Dermis blood vessel endothelial cell (primary cell): Measurements from ENCODE around the gene KANSL1. TPM values are rescaled to one million over a fixed set of nuclear protein-coding genes. Genes with fewer than 3 reads are reported as not detected.

Experiments
- DNase-seq: peaks from one replicate; pipeline ENCODE4 v3.0.0; 2010
- total RNA-seq: library from RNA; depleted of rRNA; stranded (reverse); fragments of >200 nt; gene quantifications from 2 replicates; pipeline ENCODE4 v1.2.3, GENCODE V29; 2014

The KANSL1 gene
- total RNA-seq, 1 donor from 2014 or later = 87.0 TPM

DNA sequence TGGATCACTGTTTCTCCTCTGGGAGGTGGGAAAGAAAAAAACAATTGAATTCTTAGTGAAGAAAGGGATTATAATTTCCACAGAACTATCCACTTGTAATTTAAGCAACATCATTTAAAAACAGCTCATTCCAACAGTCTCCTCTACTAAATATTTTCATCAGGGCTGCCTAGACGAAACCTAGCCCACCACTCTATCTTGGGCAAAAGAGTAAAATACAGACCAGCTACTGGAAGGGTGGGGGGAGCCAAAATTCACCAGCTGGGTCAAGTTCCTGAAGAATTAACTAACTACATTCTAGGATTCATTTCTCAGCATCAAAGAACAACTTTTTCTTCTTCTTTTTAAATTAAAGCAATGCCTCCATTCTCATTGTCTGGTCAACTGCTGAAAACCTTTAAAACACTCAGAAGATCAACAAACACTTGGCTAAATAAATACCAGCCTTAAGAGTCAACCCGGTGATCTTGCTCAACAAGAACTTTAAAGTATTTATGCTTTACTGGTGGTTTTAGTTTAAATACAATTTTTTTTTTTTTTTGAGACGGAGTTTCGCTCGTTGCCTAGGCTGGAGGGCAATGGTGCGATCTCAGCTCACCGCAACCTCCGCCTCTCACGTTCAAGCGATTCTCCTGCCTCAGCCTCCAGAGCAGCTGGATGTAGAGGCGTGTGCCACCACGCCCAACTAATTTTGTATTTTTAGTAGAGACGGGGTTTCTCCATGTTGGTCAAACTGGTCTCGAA is 25.2 kb downstream of the KANSL1 start:
- no peak for DNase-seq

DNA sequence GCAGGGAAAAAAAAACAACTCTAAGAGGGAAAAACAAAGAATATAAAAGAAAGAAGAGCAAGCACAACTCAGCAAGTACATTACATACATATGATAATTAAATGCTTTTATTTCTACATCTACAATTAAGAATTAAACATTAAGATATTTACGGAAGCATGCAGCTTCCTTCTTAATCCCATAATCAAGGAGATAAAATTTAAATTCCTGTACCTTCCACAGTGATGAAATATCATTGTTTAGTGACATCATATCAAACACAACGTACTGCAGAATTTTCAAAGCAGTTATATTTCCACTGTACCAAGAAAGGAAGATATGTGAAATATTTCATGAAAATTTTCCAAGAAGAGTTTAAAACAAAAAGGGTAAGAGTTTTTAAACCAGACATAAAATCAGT is 26.0 kb downstream of the KANSL1 start:
- DNase-seq = no peak

DNA sequence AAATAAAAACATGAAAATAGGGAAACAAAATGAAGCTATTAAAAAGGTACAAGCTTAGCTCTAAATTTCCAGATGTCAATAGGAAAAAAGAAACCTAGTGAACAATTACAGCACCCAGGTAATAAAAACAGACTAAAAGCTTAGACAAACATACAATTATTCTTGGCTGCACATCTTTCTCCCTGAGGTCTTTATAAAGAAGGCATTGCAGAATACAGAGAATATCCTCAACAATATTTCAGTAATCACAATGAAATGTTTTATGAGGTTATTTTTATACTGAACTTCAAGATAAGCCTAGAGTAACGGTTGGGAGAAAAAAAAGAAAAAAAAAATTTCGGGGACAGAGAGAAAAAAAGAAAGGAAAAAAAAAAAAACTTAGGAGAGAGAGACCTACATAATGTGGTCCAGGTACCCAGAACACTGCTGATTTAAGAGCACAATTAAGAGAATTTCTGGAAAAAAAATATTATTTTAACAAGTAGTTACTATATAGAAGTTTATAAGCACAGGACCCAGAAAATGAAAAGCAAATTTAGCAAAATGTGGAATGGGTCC is 26.5 kb downstream of the KANSL1 start:
- no peak for DNase-seq

DNA sequence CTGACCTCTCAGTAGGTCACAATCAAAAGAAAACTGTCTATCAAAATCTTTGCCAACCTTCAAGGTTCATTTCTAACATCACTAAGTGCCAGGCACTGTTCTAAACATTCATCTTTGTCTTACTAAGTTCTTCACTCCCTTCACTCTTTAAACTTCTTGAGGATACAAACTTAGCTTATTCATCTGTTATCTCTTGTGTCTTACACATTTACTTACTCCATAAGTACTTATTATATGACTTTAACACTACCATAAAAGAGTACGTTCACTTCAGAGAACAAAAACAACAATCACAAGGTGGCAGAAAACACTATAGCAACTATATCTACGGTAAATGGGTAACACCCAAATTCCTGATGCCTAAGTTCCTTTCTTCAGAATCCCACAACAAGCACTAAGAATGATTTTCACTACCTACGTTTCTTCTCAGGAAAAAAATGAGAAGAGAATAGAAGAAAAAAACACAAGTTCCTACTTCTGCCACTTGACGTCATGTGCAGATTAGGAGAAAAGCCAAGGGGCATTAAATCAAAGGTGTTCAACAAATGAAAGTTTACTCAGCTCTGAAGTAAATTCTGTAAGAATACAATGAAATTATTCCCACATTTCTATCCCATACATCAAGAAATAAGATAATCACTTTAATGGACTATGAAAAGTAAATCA is 29.2 kb downstream of the KANSL1 start:
- no peak for DNase-seq

DNA sequence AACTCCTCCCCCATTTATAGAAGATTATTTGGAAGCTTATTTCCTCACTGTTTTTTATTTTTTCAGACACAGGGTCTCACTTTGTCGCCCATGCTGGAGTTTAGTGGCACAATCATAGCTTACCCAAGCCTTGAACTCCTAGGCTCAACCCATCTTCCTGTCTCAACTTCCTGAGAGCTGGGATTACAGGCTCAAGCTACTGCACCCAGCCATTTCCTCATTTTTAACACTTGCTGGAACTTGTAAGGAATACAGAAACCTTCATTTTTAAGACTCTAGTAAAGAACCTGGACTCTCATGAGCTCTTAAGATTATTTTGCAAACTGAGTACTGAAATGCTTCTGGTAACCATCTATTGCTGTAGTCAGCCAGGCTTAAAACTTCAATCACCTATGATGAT is 29.9 kb downstream of the KANSL1 start:
- peak; percentile 22 for DNase-seq

DNA sequence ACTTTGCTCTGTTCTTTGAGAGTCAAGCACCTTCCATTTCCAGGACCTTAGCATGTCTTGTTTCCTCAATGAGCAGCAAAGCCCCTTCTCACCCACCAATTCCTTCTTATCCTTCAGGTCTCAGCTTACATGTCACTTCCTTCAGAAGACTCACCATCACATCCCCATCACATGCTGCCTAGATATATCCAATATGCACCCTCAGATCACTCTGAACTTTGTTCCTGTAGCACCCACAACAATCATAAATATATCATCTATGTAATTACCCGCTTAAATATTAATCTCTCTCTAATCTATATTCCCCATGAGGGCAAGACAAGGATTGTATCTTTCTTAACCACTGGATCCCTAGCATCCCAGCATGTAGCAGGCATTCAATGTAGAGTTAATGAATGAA is 30.4 kb downstream of the KANSL1 start:
- DNase-seq = no peak

DNA sequence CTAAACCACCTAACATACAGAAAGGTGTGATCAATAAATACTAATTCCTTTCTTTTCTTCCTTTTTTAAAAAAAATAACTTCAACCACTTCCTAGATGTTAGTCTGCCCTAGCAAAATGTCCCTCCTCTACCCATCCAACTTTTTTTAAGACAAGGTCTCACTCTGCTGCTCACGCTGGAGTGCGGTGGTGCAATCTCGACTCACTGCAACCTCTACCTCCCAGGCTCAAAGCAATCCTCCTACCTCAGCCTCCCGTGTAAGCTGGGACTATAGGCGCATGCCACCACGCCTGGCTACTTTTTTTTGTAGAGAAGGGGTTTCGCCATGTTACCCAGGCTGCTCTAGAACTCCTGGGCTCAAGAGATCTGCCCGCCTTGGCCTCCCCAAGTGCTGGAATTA is 33.1 kb downstream of the KANSL1 start:
- DNase-seq = no peak

DNA sequence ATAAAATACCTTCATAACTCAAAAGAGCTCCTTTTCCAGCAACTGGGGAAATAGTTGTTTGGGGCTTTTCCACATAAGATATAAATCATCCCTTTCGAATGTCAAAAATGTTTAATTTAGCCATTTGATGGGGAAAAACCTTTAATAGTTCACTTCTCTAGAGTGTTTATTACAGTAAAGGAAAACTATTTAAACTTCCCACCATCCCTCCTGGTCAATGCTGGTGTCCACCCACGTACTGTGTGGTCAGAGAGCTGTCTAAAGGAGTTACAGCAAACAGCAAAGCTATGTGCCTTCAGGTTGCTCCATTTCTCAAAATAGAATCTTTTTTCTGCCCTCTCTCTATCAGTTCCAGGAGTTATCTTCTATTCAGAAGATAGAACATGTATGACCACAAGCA is 33.5 kb downstream of the KANSL1 start:
- no peak for DNase-seq

DNA sequence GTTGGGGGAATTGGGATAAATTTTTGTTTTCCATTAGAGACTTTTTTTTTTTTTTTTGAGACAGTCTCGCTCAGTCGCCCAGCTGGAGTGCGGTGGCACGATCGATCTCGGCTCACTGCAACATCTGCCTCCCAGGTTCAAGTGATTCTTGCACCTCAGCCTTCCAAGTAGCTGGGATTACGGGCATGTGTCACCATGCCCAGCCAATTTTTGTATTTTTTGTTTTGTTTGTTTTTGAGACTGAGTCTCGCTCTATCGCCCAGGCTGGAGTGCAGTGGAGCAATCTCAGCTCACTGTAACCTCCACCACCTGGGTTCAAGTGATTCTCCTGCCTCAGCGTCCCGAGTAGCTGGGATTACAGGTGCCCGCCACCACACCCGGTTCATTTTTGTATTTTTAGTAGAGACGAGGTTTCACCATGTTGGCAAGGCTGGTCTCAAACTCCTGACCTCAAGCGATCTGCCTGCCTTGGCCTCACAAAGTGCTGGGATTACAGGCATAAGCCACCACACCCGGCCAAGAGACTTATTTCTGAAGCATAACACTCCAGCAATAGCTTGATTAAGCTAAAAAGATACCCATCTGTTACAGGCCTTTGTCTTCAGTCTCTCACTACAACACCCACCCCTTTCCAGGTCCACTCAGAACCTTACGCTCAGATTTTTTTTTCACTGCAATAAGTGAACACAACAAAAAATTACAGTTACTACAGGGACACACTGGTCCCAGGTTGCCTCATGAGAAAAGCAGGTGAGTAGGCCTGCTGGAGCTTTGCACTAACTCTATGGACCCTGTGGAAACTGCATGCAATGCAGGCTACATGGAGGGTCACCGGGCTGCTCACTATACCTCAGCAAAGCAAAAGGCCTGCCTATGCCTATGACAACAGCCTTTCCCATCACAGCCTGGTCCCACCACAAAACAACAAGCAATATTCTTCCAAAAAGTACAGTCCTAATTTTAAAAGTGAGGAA is 34.6 kb downstream of the KANSL1 start:
- DNase-seq = no peak

DNA sequence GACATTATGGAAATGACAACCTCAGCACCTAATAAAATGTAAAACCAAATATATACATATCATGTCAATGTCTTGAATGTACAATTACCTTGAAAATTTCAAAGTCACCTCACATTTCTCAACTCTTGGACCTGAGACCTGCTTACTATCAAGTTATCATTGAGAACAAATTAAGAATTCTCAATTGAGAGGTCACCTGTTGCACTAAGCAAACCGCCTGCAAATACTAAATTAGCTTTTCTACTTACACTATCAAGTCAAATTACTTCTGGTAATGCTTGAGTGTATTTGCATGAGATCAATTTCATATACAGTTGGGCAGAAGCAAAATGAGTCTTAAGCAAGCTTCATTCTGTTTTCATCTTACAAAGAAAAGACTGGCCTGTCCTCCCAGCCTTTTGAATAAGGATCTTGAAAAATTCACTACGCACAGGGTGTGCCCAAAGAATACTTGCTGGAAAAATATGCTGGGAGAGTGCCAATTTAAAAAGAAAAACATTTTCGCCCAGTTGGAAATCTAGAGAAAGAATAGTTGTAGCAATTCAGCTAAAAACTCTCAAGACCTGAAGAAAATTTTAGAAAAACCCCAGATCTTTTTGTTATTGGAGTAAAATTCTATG is 35.7 kb downstream of the KANSL1 start:
- DNase-seq = peak; percentile 35

DNA sequence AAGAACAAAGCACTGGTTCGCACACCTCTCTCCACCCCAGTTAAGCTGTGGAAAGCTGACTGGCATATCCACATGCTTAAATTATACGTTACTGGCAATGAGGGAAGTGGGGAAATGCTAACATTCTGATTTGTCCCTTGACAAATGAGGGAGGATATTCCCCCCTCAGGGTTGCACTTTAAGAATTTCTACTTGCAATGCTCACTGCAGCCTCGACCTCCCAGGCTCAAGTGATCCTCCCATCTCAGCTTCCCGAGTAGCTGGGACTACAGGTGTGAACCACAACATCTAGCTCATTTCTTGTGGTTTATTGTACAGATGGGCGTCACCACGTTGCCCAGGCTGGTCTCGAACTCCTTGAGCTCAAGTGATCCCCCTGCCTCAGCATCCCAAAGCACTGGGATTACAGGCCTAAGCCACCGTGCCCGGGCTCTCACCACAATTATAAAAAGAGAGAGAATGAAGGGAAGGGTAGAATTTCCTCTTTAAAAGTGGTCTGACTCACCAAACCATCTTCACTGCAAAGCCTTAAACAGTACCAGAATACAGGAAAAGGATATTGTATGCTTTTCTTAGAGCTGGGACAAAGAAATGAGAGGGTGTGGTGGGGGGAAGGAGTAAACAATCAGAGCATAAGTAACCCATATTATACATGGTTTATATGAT is 38.9 kb downstream of the KANSL1 start:
- peak; percentile 67 for DNase-seq

DNA sequence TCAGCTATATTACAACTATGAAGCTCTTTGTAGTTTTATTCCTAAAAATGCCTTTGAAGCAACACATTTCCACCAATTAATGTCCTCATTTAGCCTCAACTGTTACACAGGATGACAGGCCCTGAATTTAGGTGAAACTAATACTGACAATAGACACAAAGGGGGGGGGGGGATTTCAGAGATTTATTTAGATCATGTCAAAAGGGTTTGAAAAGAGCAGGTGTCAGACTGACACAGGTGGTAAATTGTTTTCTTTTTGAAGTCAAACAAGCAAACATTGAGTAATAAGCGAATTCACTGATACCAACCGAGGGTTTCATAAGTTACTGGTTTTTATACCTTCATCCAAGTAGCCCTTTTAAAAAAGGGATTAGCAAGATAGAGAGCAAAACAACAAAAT is 40.8 kb downstream of the KANSL1 start:
- DNase-seq = no peak

DNA sequence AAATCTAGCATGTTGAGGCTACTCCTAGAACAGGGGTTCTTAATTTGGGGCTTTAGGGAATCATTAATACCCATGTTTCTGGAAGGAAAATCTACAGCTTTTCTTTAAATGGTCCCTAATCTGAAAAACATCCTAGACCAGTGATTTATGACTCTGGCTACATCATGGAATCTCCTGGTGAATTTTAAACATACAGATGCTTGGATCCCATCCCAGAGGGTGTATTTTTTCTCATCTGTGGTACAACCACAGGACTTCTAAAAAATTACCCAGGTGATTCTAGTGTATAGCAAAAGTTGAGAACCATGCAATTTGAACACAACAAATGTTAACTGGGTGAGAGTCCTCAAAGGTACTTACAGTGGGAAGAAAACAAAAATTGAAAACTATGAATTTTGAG is 41.5 kb downstream of the KANSL1 start:
- DNase-seq = no peak

DNA sequence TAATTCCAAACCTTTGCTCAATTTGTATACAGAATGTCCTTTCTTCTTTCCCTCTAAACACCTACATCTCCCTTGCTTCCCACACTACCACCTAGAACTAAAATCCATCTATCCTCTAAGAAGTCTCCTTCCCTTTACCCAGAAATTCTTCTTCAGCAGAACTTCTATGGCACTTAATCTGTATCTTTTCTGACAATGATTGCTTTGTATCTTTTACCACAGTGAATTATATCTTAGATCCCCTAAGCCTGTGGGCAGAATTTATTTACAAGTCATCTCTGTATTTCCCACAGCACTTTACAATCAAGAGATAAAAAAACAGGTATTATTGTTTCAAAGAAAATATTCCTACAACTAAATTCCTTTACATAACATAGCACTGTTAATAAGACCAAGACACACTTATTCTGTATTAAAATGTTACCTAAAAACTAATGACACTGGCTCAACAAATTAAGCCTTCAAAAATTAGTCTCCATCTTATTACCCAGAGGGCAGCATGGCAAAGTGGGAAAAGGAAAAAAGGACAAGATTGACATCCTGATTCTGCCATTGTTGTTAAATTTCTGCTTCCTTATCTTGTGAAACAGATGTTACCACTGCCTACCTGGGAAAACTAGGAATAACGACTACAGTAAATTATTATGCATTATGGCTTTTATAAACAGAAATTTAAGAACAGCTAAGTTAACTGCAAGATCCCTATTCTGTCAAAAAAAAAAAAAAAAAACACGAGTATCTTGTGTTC is 42.8 kb downstream of the KANSL1 start:
- DNase-seq = no peak

DNA sequence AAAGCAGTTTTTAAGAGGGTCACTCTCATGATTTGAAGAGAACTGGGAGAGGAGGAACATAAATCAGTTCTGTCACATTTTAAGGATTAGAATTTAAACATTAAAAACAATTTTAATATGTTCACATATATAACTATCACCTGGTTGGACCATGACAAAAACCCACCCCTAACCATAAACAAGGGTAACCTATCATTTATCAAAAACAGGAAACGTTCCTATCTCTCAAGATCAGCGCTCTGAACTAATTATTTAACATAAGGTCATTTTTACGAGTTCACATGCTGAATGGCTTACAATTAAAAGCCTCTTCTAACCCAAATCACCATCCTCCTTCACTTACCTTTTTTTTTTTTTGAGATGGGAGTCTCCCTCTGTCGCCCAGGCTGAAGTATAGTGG is 45.0 kb downstream of the KANSL1 start:
- DNase-seq = no peak

DNA sequence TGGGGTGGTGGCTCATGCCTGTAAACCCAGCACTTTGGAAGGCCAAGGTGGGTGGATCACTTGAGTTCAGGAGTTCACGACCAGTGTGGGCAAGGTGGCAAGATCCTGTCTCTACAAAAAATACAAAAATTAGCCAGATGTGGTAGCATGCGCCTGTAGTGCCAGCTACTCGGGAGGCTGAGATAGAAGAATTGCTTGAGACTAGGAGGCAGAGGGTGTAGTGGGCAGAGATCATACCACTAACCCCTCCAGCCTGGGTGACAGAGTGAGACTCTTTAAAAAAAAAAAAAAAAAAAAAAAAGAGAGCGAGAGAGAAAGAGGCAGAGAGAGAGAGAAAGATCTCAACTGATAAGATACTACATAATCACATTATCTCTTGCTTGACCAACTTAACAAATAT is 45.9 kb downstream of the KANSL1 start:
- no peak for DNase-seq

DNA sequence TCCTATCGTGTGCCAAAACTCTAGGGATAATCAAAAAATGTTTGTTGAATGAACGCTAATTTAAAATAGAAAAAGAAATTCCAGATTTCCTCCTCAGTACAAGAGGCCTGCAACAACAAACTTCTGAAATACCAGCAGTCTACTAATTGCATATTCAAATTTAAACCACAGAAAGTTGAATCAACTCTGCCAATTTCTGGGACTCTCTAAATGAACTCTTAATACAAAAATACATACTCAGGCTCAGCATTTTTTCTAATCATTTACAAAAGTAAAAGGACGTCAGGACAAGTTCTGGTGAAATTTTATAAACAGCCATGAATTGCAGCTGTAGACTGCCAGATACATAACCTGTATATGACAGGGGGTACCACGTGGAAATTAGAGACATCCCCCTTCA is 49.0 kb downstream of the KANSL1 start:
- no peak for DNase-seq

DNA sequence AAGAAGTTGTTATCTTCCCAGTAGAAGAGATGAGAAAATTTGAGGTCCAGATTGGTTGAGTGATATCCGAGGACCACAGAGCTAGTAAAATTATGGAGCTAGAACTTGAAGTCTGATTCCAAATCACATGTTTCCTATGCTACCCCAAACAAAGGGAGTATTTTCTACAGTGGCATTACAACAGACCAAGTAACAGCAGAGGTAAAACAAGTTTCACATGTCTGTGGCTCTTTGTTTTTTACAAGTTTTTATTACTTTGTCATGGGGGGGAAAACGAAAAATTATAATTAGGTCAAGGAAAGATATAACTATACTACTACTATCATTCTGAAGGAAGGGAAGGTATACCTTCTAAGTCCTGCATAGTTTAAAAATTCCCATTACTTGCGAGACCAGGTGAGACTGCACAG is 49.4 kb downstream of the KANSL1 start:
- no peak for DNase-seq

DNA sequence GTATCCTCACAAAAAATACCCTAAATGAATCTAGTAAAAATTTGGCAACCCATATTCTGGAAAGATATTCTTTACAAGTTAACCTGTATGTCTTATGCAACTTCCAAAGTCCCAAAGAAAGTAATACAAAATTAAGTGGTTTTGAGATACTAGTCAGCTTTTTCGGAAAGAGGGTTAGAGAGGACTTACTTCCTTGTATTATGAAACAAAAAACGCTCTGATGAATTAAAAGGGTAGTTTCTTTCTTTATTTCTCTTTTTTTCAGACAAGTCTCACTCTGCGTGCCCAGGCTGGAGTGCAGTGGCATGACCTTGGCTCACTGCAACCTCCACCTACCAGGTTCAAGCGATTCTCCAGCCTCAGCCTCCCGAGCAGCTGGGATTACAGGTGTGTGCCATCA is 51.6 kb downstream of the KANSL1 start:
- no peak for DNase-seq

DNA sequence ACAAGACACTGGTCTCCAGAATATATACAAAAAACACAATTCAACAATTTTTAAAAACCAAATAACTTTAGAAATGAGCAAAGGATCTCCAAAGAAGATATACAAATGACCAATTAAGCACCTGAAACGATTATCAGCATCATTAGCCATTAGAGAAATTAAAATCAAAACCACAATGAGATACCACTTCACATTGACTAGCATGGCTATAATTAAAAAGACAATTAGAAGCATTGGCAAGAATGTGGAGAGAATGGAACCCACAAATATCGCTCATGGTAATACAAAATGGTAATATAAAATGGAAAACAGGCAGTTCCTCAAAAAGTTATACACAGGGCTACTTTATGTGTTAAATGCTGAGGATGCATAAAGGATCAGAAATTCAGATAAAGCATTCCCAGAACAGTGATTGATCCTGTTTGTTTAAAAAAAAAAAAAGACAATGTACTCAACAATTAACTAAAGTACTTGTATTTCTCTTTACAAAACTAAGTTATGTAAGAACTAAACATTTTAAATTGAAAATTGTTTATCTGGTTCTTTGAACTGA is 52.5 kb downstream of the KANSL1 start:
- no peak for DNase-seq
